ENCODE results near the gene TBX5.

DNA sequence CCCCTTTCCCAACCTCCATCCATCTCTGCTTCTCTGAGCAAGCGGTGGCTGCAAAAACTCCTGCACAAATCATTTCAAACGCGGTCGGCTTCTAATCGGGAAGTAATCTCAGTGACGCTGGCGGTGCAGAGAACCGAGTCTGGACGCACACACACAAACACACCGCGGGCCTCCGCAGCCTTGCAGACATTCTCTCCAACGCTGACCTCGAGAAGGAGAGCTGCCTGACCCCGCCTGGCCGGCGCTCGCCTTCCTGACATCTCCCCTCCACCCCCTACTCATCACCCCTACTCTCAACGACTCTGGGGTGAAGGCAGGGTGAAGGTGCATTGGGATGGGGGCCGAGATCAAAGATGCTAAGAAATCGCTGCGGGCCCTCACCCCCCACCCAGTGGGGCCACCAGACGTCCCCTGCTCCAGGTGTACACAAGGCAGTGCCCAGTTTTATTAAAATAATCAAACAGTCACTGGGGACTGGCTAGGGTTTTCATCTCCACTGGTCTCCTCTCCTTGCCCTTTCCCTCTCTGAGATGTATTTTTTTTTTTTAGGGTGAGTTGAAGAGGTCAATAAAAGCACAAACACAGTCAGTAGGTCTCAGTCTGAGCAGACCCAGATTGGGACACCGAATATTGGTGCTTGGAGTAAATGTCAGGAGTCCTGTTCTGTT lies 506 bp upstream of the TBX5 start:
- TF ChIP-seq, protein P1, sequence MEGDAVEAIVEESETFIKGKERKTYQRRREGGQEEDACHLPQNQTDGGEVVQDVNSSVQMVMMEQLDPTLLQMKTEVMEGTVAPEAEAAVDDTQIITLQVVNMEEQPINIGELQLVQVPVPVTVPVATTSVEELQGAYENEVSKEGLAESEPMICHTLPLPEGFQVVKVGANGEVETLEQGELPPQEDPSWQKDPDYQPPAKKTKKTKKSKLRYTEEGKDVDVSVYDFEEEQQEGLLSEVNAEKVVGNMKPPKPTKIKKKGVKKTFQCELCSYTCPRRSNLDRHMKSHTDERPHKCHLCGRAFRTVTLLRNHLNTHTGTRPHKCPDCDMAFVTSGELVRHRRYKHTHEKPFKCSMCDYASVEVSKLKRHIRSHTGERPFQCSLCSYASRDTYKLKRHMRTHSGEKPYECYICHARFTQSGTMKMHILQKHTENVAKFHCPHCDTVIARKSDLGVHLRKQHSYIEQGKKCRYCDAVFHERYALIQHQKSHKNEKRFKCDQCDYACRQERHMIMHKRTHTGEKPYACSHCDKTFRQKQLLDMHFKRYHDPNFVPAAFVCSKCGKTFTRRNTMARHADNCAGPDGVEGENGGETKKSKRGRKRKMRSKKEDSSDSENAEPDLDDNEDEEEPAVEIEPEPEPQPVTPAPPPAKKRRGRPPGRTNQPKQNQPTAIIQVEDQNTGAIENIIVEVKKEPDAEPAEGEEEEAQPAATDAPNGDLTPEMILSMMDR (IDR thresholded peaks at IDR 0.05), result no peak
- no peak for TF ChIP-seq POLR2AphosphoS5 (IDR thresholded peaks at IDR 0.05; ENCODE audit: insufficient read depth in 1 of 2, low read depth in 1 of 2)

Data from vagina (tissue), 2 donors.